ENCODE results near the gene CFAP20.
"Not testable (repeated sequence)": the region's sequence is repeated elsewhere in the genome, so short reads cannot be mapped to it uniquely, and the experiment has no call there.

The CFAP20 gene

GRCh38 chr16:58077796-58078195 lies 51.4 kb downstream of the CFAP20 start:
- Histone ChIP-seq H3K79me2 (ENCODE audit: control insufficient read depth, low read length) (no peaks in the 10 kb centered on the region), H3K9me3 (ENCODE audit: control insufficient read depth, insufficient read depth, low read length) (no peaks in the 10 kb centered on the region), H3K27ac (ENCODE audit: low read depth, low read length) (no peak overlapping the region), H3F3A (ENCODE audit: control insufficient read depth, insufficient read depth) (no peaks in the 10 kb centered on the region), H3K4me2 (ENCODE audit: low read length) (no peak overlapping the region), H4K20me1 (ENCODE audit: control insufficient read depth, insufficient read depth, low read depth, low read length) (no peaks in the 10 kb centered on the region), H3K4me1 (ENCODE audit: control insufficient read depth, low read length) (peaks cover 5% of the 10 kb centered on the region), H3K27me3 (ENCODE audit: control insufficient read depth, low read length) (no peaks in the 10 kb centered on the region), H3K9me2 (replicated peaks; ENCODE audit: control insufficient read depth, low read length) (no peaks in the 10 kb centered on the region), H3K36me3 (ENCODE audit: control insufficient read depth, low read length) (no peaks in the 10 kb centered on the region), H3K4me3 (ENCODE audit: low read length) (no peak overlapping the region)
- TF ChIP-seq CTCF (IDR thresholded peaks at IDR 0.05; ENCODE audit: low read depth, low read length, poor library complexity, severe bottlenecking) (no peak), EZH2phosphoT487 (IDR thresholded peaks at IDR 0.05; ENCODE audit: borderline replicate concordance, low read length) (no peak)

GRCh38 chr16:58076514-58076913 lies 52.7 kb downstream of the CFAP20 start:
- Histone ChIP-seq H3K27me3 (ENCODE audit: control insufficient read depth, low read length) (no peaks in the 10 kb centered on the region), H3K9me3 (ENCODE audit: control insufficient read depth, insufficient read depth, low read length) (no peaks in the 10 kb centered on the region), H3K4me2 (ENCODE audit: low read length) (no peak overlapping the region), H3K4me1 (ENCODE audit: control insufficient read depth, low read length) (peaks cover 5% of the 10 kb centered on the region), H4K20me1 (ENCODE audit: control insufficient read depth, insufficient read depth, low read depth, low read length) (no peaks in the 10 kb centered on the region), H3K79me2 (ENCODE audit: control insufficient read depth, low read length) (no peaks in the 10 kb centered on the region), H3K4me3 (ENCODE audit: low read length) (no peak overlapping the region), H3K9me2 (replicated peaks; ENCODE audit: control insufficient read depth, low read length) (no peaks in the 10 kb centered on the region), H3K36me3 (ENCODE audit: control insufficient read depth, low read length) (no peaks in the 10 kb centered on the region), H3F3A (ENCODE audit: control insufficient read depth, insufficient read depth) (no peaks in the 10 kb centered on the region), H3K27ac (ENCODE audit: low read depth, low read length) (no peak overlapping the region)
- TF ChIP-seq CTCF (IDR thresholded peaks at IDR 0.05; ENCODE audit: low read depth, low read length, poor library complexity, severe bottlenecking): no peak
- TF ChIP-seq EZH2phosphoT487 (IDR thresholded peaks at IDR 0.05; ENCODE audit: borderline replicate concordance, low read length): no peak

- Histone ChIP-seq H3K4me1 (ENCODE audit: control insufficient read depth, low read length) (no peaks in the 10 kb centered on the region; the same call in 1 of the 2 replicates), H3K36me3 (ENCODE audit: control insufficient read depth, low read length) (no peaks in the 10 kb centered on the region), H3F3A (ENCODE audit: control insufficient read depth, insufficient read depth) (no peaks in the 10 kb centered on the region), H3K27ac (ENCODE audit: low read depth, low read length) (no peak overlapping the region), H3K9me3 (ENCODE audit: control insufficient read depth, insufficient read depth, low read length) (no peaks in the 10 kb centered on the region), H3K4me2 (ENCODE audit: low read length) (no peak overlapping the region), H3K4me3 (ENCODE audit: low read length) (no peak overlapping the region), H3K9me2 (replicated peaks; ENCODE audit: control insufficient read depth, low read length) (no peaks in the 10 kb centered on the region), H4K20me1 (ENCODE audit: control insufficient read depth, insufficient read depth, low read depth, low read length) (no peaks in the 10 kb centered on the region), H3K79me2 (ENCODE audit: control insufficient read depth, low read length) (no peaks in the 10 kb centered on the region), H3K27me3 (ENCODE audit: control insufficient read depth, low read length) (no peaks in the 10 kb centered on the region)
- TF ChIP-seq EZH2phosphoT487 (IDR thresholded peaks at IDR 0.05; ENCODE audit: borderline replicate concordance, low read length) (no peak), CTCF (IDR thresholded peaks at IDR 0.05; ENCODE audit: low read depth, low read length, poor library complexity, severe bottlenecking) (no peak)
These were observed 54.5 kb downstream of the CFAP20 start for GRCh38 chr16:58074657-58075056.

- not testable (repeated sequence) for H3F3A ChIP-seq (ENCODE audit: control insufficient read depth, insufficient read depth); H4K20me1 ChIP-seq (ENCODE audit: control insufficient read depth, insufficient read depth, low read depth, low read length); H3K27ac ChIP-seq (ENCODE audit: low read depth, low read length)
These were observed 56.1 kb downstream of the CFAP20 start for GRCh38 chr16:58073086-58073485.

GRCh38 chr16:58072134-58072533 lies 57.0 kb downstream of the CFAP20 start:
- H3K4me1 ChIP-seq (ENCODE audit: control insufficient read depth, low read length); H3K36me3 ChIP-seq (ENCODE audit: control insufficient read depth, low read length); H3K79me2 ChIP-seq (ENCODE audit: control insufficient read depth, low read length); H3K27ac ChIP-seq (ENCODE audit: low read depth, low read length); H3K4me2 ChIP-seq (ENCODE audit: low read length); H3K9me3 ChIP-seq (ENCODE audit: control insufficient read depth, insufficient read depth, low read length); H3F3A ChIP-seq (ENCODE audit: control insufficient read depth, insufficient read depth); H3K4me3 ChIP-seq (ENCODE audit: low read length); H4K20me1 ChIP-seq (ENCODE audit: control insufficient read depth, insufficient read depth, low read depth, low read length); H3K9me2 ChIP-seq (replicated peaks; ENCODE audit: control insufficient read depth, low read length); H3K27me3 ChIP-seq (ENCODE audit: control insufficient read depth, low read length): not testable (repeated sequence)

More at GRCh38 chr16:58073086-58073485, 56.1 kb downstream of the CFAP20 start:
- H3K4me2 ChIP-seq (ENCODE audit: low read length); H3K27me3 ChIP-seq (ENCODE audit: control insufficient read depth, low read length); H3K9me2 ChIP-seq (replicated peaks; ENCODE audit: control insufficient read depth, low read length); H3K36me3 ChIP-seq (ENCODE audit: control insufficient read depth, low read length); H3K4me1 ChIP-seq (ENCODE audit: control insufficient read depth, low read length); H3K9me3 ChIP-seq (ENCODE audit: control insufficient read depth, insufficient read depth, low read length); H3K4me3 ChIP-seq (ENCODE audit: low read length); H3K79me2 ChIP-seq (ENCODE audit: control insufficient read depth, low read length): not testable (repeated sequence)
